GM21528 (cell line): Measurements from ENCODE around the gene PANK3.
"Not testable (repeated sequence)": the region's sequence is repeated elsewhere in the genome, so short reads cannot be mapped to it uniquely, and the experiment has no call there.

ENCODE experiments used
- ATAC-seq: cut with Tn5 transposase; IDR thresholded peaks from one replicate; pipeline ENCODE4 v1.9.1; 2021; ENCODE audit warnings: mild to moderate bottlenecking, moderate library complexity; ENCODE audit not compliant: unreplicated experiment, low FRiP score

PANK3 gene

GRCh38 chr5:168562279-168562678, 16.9 kb downstream of the PANK3 start:
- no peak for ATAC-seq

GRCh38 chr5:168557389-168557788, 21.8 kb downstream of the PANK3 start:
- no peak for ATAC-seq

- ATAC-seq, result no peak
These were observed 25.6 kb downstream of the PANK3 start for GRCh38 chr5:168553377-168554130.

- ATAC-seq, result no peak
These were observed 27.0 kb downstream of the PANK3 start for GRCh38 chr5:168552146-168552545.

- no peak for ATAC-seq
These were observed 28.5 kb downstream of the PANK3 start for GRCh38 chr5:168550656-168551055.

GRCh38 chr5:168549554-168549953, 29.6 kb downstream of the PANK3 start:
- no peak for ATAC-seq

- ATAC-seq, result no peak
These were observed 42.0 kb downstream of the PANK3 start for GRCh38 chr5:168537176-168537575.

GRCh38 chr5:168534351-168534750, 44.8 kb downstream of the PANK3 start:
- ATAC-seq, result not testable (repeated sequence)

- no peak for ATAC-seq
These were observed 46.9 kb downstream of the PANK3 start for GRCh38 chr5:168531987-168532864.

GRCh38 chr5:168531191-168531590, 48.0 kb downstream of the PANK3 start:
- no peak for ATAC-seq

- no peak for ATAC-seq
These were observed 48.5 kb downstream of the PANK3 start for GRCh38 chr5:168530621-168531150.

- no peak for ATAC-seq
These were observed 49.6 kb downstream of the PANK3 start for GRCh38 chr5:168529374-168530234.

GRCh38 chr5:168528521-168529373, 50.4 kb downstream of the PANK3 start, which contains the start of gene FBLL1:
Gene FBLL1, plus strand, starts transcription at chr5:168529305. Its CDS starts 200 bp downstream, at chr5:168529505.
- ATAC-seq, result no peak

GRCh38 chr5:168527756-168528295, 51.3 kb downstream of the PANK3 start:
- no peak for ATAC-seq

GRCh38 chr5:168525856-168526255, 53.3 kb downstream of the PANK3 start:
- no peak for ATAC-seq

GRCh38 chr5:168513861-168514428, 65.2 kb downstream of the PANK3 start:
- ATAC-seq, result no peak

GRCh38 chr5:168502563-168503237, 76.5 kb downstream of the PANK3 start:
- no peak for ATAC-seq
